OCI-LY1 (cell line): ENCODE measurements around the gene P4HA2.

Experiments used
- EZH2 ChIP-seq: fragments of 200-600 bp; sonication (generic), shearing (Covaris generic); IDR thresholded peaks from 2 replicates; pipeline ENCODE4 v1.8.0; 2017; ENCODE audit warnings: borderline replicate concordance, mixed run types, mild to moderate bottlenecking, antibody characterized with exemption, low read length, moderate library complexity, mixed read lengths
- TF ChIP-seq, protein P1 (sequence below): fragments of 200-600 bp; sonication (generic), shearing (Covaris generic); IDR thresholded peaks from 2 replicates; pipeline ENCODE4 v1.5.1; 2017; ENCODE audit warnings: mild to moderate bottlenecking, antibody characterized with exemption, low read length, moderate library complexity, mixed read lengths

DNA sequence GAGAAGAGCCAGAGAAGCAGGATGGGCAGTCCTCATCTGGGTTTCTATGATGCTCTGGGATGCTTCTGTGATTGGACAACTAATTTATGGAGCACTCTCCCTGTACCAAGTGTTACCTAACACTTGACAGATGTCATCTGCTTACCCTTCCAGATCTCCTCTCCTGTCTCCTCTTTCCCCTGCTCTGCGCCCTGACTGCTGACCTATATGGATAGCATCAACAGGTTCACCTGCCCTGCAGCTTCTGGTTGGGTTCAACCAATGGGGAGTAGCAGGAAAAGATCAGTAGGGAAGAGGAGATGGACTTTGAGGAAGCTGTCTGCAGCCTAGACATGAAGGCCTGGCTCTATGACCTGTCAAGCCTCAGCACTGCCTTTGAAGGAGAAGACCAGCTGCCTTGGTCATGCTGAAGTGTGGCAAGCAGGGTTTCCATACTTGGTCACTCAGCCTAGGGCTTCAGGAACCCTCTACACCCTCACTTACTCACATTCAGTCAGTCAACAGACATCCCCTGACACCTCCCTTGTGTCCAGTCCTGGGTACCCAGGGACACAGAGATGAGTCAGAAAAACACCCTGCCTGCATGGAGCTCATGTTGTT is 11.3 kb upstream of the P4HA2 start:
- TF ChIP-seq, protein P1, sequence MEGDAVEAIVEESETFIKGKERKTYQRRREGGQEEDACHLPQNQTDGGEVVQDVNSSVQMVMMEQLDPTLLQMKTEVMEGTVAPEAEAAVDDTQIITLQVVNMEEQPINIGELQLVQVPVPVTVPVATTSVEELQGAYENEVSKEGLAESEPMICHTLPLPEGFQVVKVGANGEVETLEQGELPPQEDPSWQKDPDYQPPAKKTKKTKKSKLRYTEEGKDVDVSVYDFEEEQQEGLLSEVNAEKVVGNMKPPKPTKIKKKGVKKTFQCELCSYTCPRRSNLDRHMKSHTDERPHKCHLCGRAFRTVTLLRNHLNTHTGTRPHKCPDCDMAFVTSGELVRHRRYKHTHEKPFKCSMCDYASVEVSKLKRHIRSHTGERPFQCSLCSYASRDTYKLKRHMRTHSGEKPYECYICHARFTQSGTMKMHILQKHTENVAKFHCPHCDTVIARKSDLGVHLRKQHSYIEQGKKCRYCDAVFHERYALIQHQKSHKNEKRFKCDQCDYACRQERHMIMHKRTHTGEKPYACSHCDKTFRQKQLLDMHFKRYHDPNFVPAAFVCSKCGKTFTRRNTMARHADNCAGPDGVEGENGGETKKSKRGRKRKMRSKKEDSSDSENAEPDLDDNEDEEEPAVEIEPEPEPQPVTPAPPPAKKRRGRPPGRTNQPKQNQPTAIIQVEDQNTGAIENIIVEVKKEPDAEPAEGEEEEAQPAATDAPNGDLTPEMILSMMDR: no peak
- no peak for TF ChIP-seq EZH2
